ENCODE measurements around the gene NEK1. TPM values are rescaled to one million over a fixed set of nuclear protein-coding genes. Genes with fewer than 3 reads are reported as not detected.

NEK1 gene
- total and polyA plus RNA-seq, 7 donors = 3.0 to 8.8 (median 7.6) TPM

- Histone ChIP-seq H3K27me3 (ENCODE audit: insufficient read depth in 3 of 3, low read length in 2 of 3) (no peaks in the 10 kb centered on the region), H3K4me1 (peaks cover 50% of the 10 kb centered on the region), H3K27ac (peak overlapping the region; percentile 83), H3K9me3 (no peaks in the 10 kb centered on the region), H3K4me3 (peak overlapping the region; percentile 70), H3K36me3 (ENCODE audit: insufficient read depth in 1 of 2, low read depth in 1 of 2) (no peaks in the 10 kb centered on the region)
- WGBS, 3 donors = 80 to 86% (median 81%) methylated on average over 6 of the region's 6 CpGs
- no peak for ATAC-seq
- DNase-seq = no peak
- intact Hi-C loops (cut with DNase I) = no loop called here
- no peak for TF ChIP-seq CTCF (IDR thresholded peaks at IDR 0.05)
These were observed 46.8 kb upstream of the NEK1 start for GRCh38 chr4:169658975-169659715.

GRCh38 chr4:169658196-169658595 lies 45.8 kb upstream of the NEK1 start:
- Histone ChIP-seq H3K9me3 (no peaks in the 10 kb centered on the region), H3K27me3 (ENCODE audit: insufficient read depth in 3 of 3, low read length in 2 of 3) (no peaks in the 10 kb centered on the region), H3K4me1 (peaks cover 47% of the 10 kb centered on the region), H3K4me3 (no peak overlapping the region), H3K36me3 (ENCODE audit: insufficient read depth in 1 of 2, low read depth in 1 of 2) (no peaks in the 10 kb centered on the region), H3K27ac (peak overlapping the region; percentile 83)
- no peak for TF ChIP-seq CTCF (IDR thresholded peaks at IDR 0.05)
- intact Hi-C loops (cut with DNase I) = no loop called here
- ATAC-seq (no peak), DNase-seq (no peak)
- 92 to 94% (median 92%) methylated on average over 2 of the region's 2 CpGs for WGBS, 3 donors

GRCh38 chr4:169657470-169658107 lies 45.2 kb upstream of the NEK1 start:
- ATAC-seq = no peak
- 82 to 92% (median 84%) methylated on average over 3 of the region's 3 CpGs for WGBS, 3 donors
- Histone ChIP-seq H3K4me3 (no peak overlapping the region), H3K27ac (peak overlapping the region; percentile 83), H3K4me1 (peaks cover 43% of the 10 kb centered on the region), H3K9me3 (no peaks in the 10 kb centered on the region), H3K36me3 (ENCODE audit: insufficient read depth in 1 of 2, low read depth in 1 of 2) (no peaks in the 10 kb centered on the region), H3K27me3 (ENCODE audit: insufficient read depth in 3 of 3, low read length in 2 of 3) (no peaks in the 10 kb centered on the region)
- TF ChIP-seq CTCF (IDR thresholded peaks at IDR 0.05) = no peak
- no peak for DNase-seq
- intact Hi-C loops (cut with DNase I) = no loop called here

- no peaks in the 10 kb centered on the region for H3K36me3 ChIP-seq (ENCODE audit: insufficient read depth in 1 of 2, low read depth in 1 of 2)
- no peak for TF ChIP-seq CTCF (IDR thresholded peaks at IDR 0.05)
- H3K27me3 ChIP-seq (ENCODE audit: insufficient read depth in 3 of 3, low read length in 2 of 3) = no peaks in the 10 kb centered on the region
- H3K4me3 ChIP-seq = no peak overlapping the region
- H3K4me1 ChIP-seq = peaks cover 42% of the 10 kb centered on the region
- H3K9me3 ChIP-seq = no peaks in the 10 kb centered on the region
- ATAC-seq = no peak
- H3K27ac ChIP-seq = no peak overlapping the region
- 97 to 98% (median 98%) methylated on average over 6 of the region's 6 CpGs for WGBS, 3 donors
- DNase-seq = no peak
- intact Hi-C loops (cut with DNase I) = loop anchor here in 1 of 2 donors (2.0 kb wide), 1 partner anchor 31 kb away; no protein-coding TSS in a partner anchor
These were observed 43.0 kb upstream of the NEK1 start for GRCh38 chr4:169655401-169655800.

All from psoas muscle (tissue), 8 donors.